ENCODE results near the gene MRPS9.

MRPS9 gene

GRCh38 chr2:105136394-105136793 is 98.5 kb downstream of the MRPS9 start:
- no peak for TF ChIP-seq CTCF (conservative IDR thresholded peaks at IDR 0.05; ENCODE audit: low read depth, low read length)
- H2AFZ ChIP-seq (ENCODE audit: low read depth): no peak overlapping the region
- H3K4me2 ChIP-seq: no peak overlapping the region
- H3K9ac ChIP-seq: no peak overlapping the region
- no peaks in the 10 kb centered on the region for H3K4me1 ChIP-seq (ENCODE audit: low read depth, poor library complexity, severe bottlenecking)
- H4K20me1 ChIP-seq (ENCODE audit: insufficient read depth): no peaks in the 10 kb centered on the region
- no peaks in the 10 kb centered on the region for H3K36me3 ChIP-seq (ENCODE audit: insufficient read depth)
- no peak overlapping the region for H3K4me3 ChIP-seq (IDR thresholded peaks at IDR 0.05; ENCODE audit: insufficient read depth, low read depth, low read length)
- no peaks in the 10 kb centered on the region for H3K79me2 ChIP-seq (ENCODE audit: insufficient read depth, low read depth)
- H3K27me3 ChIP-seq (ENCODE audit: insufficient read depth, low read depth): no peaks in the 10 kb centered on the region
- H3K27ac ChIP-seq: no peak overlapping the region

GRCh38 chr2:105138643-105139042 is 100.8 kb downstream of the MRPS9 start:
- Histone ChIP-seq H3K79me2 (ENCODE audit: insufficient read depth, low read depth) (no peaks in the 10 kb centered on the region), H3K4me1 (ENCODE audit: low read depth, poor library complexity, severe bottlenecking) (no peaks in the 10 kb centered on the region)

GRCh38 chr2:105139556-105140239 is 101.8 kb downstream of the MRPS9 start:
- H3K4me2 ChIP-seq: no peak overlapping the region
- H3K36me3 ChIP-seq (ENCODE audit: insufficient read depth): no peaks in the 10 kb centered on the region
- no peak overlapping the region for H3K9ac ChIP-seq
- TF ChIP-seq CTCF (conservative IDR thresholded peaks at IDR 0.05; ENCODE audit: low read depth, low read length): no peak
- H2AFZ ChIP-seq (ENCODE audit: low read depth): no peak overlapping the region
- peaks cover 1% of the 10 kb centered on the region for H3K4me1 ChIP-seq (ENCODE audit: low read depth, poor library complexity, severe bottlenecking)
- no peaks in the 10 kb centered on the region for H3K79me2 ChIP-seq (ENCODE audit: insufficient read depth, low read depth)
- no peak overlapping the region for H3K4me3 ChIP-seq (IDR thresholded peaks at IDR 0.05; ENCODE audit: insufficient read depth, low read depth, low read length)
- no peaks in the 10 kb centered on the region for H3K27me3 ChIP-seq (ENCODE audit: insufficient read depth, low read depth)
- H4K20me1 ChIP-seq (ENCODE audit: insufficient read depth): no peaks in the 10 kb centered on the region
- no peak overlapping the region for H3K27ac ChIP-seq

More at GRCh38 chr2:105138643-105139042, 100.8 kb downstream of the MRPS9 start:
- H3K4me3 ChIP-seq (IDR thresholded peaks at IDR 0.05; ENCODE audit: insufficient read depth, low read depth, low read length): no peak overlapping the region
- no peak overlapping the region for H3K4me2 ChIP-seq
- no peak overlapping the region for H2AFZ ChIP-seq (ENCODE audit: low read depth)
- no peak overlapping the region for H3K9ac ChIP-seq
- H3K27me3 ChIP-seq (ENCODE audit: insufficient read depth, low read depth): no peaks in the 10 kb centered on the region
- H4K20me1 ChIP-seq (ENCODE audit: insufficient read depth): no peaks in the 10 kb centered on the region
- no peaks in the 10 kb centered on the region for H3K36me3 ChIP-seq (ENCODE audit: insufficient read depth)
- no peak overlapping the region for H3K27ac ChIP-seq
- TF ChIP-seq CTCF (conservative IDR thresholded peaks at IDR 0.05; ENCODE audit: low read depth, low read length): no peak

GRCh38 chr2:105140240-105140568 is 102.3 kb downstream of the MRPS9 start:
- Histone ChIP-seq H3K4me3 (IDR thresholded peaks at IDR 0.05; ENCODE audit: insufficient read depth, low read depth, low read length) (no peak overlapping the region), H3K79me2 (ENCODE audit: insufficient read depth, low read depth) (no peaks in the 10 kb centered on the region), H3K4me2 (no peak overlapping the region), H3K27ac (no peak overlapping the region), H2AFZ (ENCODE audit: low read depth) (no peak overlapping the region), H3K27me3 (ENCODE audit: insufficient read depth, low read depth) (no peaks in the 10 kb centered on the region), H3K9ac (no peak overlapping the region), H3K36me3 (ENCODE audit: insufficient read depth) (no peaks in the 10 kb centered on the region), H3K4me1 (ENCODE audit: low read depth, poor library complexity, severe bottlenecking) (peaks cover 7% of the 10 kb centered on the region), H4K20me1 (ENCODE audit: insufficient read depth) (no peaks in the 10 kb centered on the region)
- TF ChIP-seq CTCF (conservative IDR thresholded peaks at IDR 0.05; ENCODE audit: low read depth, low read length): no peak
